ENCODE data around the gene SPATS2L. TPM values are rescaled to one million over a fixed set of nuclear protein-coding genes. Genes with fewer than 3 reads are reported as not detected.
A peak's percentile ranks its signal among the peaks of the same experiment; 100 is the strongest.

Gene SPATS2L
- total and polyA plus RNA-seq, 2 of the 13 experiments (the other 11 are each of a cell fraction or from before 2014, with no cell fraction given): 154 to 212 TPM

- 0 out of 2 replicates have a peak, but pooled peaks have one; percentile 43 for TF ChIP-seq ZNF761 (CRISPR knock-in tag; conservative IDR thresholded peaks at IDR 0.05)
- 0 out of 2 replicates have a peak, but pooled peaks have one; percentile 20 for TF ChIP-seq ZFY (CRISPR knock-in tag; IDR thresholded peaks at IDR 0.05)
- 0 out of 2 replicates have a peak, but pooled peaks have one; percentile 2 for TF ChIP-seq MIER2 (CRISPR knock-in tag; IDR thresholded peaks at IDR 0.05)
- TF ChIP-seq HDAC6 (IDR thresholded peaks at IDR 0.05; ENCODE audit: low read depth, low read length): 0 out of 2 replicates have a peak, but pooled peaks have one; percentile 49
- no peak for TF ChIP-seq ZHX1 (CRISPR knock-in tag; IDR thresholded peaks at IDR 0.05; ENCODE audit: low read depth)
- TF ChIP-seq ZNF775 (CRISPR knock-in tag; IDR thresholded peaks at IDR 0.05; ENCODE audit: borderline replicate concordance): 0 out of 2 replicates have a peak, but pooled peaks have one; percentile 40
Observed at GRCh38 chr2:200406379-200406778, 99.9 kb downstream of the SPATS2L start (continued).

- 96% methylated on average over 19 of the region's 19 CpGs for WGBS (ENCODE audit: low lambda C conversion rate)
- BruUV-seq (replicated peaks): no TSS peak
- peak; percentile 52 for DNase-seq (ENCODE audit: low spot score)
- intact Hi-C loops (cut with micrococcal nuclease; ENCODE audit: unreplicated experiment): loop anchor here (10.0 kb wide), 2 partner anchors 354 to 424 kb away; no protein-coding TSS in a partner anchor
- no peak for FAIRE-seq
- peaks cover 76% of the 10 kb centered on the region for H3K4me1 ChIP-seq (ENCODE audit: insufficient read depth, low read length)
- ATAC-seq: no peak
- no peak overlapping the region for H3K9ac ChIP-seq (ENCODE audit: insufficient read depth, low read depth, low read length)
- H3K79me2 ChIP-seq (ENCODE audit: insufficient read depth, low read length): peaks cover 52% of the 10 kb centered on the region
- peak overlapping the region; percentile 98 for H3K27ac ChIP-seq (ENCODE audit: extremely low read length, insufficient read depth, low read length)
- peaks cover 16 to 42% of the 10 kb centered on the region in 2 experiments for H3K36me3 ChIP-seq (replicated peaks in 1 of 2; ENCODE audit: control insufficient read depth in 1 of 2, insufficient read depth in 2 of 2, low read length in 2 of 2)
- no peaks in the 10 kb centered on the region for H4K20me1 ChIP-seq (ENCODE audit: insufficient read depth, low read length)
- in situ Hi-C loops (cut with HindIII; ENCODE audit: extremely low pct_ligation_motif_present, low pct_unique_long_range_greater_than_20kb): loop anchor here (5.0 to 10.0 kb wide), 2 partner anchors 101 to 184 kb away; partner anchors contain the start of gene SPATS2L
- H3K4me3 ChIP-seq (replicated peaks in 1 of 3; ENCODE audit: insufficient read depth in 1 of 3, low read depth in 2 of 3, low read length in 3 of 3): no peak overlapping the region
- no peaks in the 10 kb centered on the region for H3K27me3 ChIP-seq (ENCODE audit: control insufficient read depth in 1 of 2, insufficient read depth in 2 of 2, low read length in 2 of 2)
- H3K9me3 ChIP-seq (ENCODE audit: low read length): no peaks in the 10 kb centered on the region
- POLR2A ChIA-PET: interaction anchor here (1.2 kb wide), 2 partner anchors 99 to 104 kb away, joined by 3 read pairs; no protein-coding TSS in a partner anchor
- H2AFZ ChIP-seq (ENCODE audit: low read length): no peak overlapping the region
- no peak overlapping the region for H3K4me2 ChIP-seq (ENCODE audit: low read depth, low read length)
- CTCF ChIA-PET (ENCODE audit: low intra/inter-chr PET ratio, low total read pairs): no interaction called here
- TF ChIP-seq ZNF180 (CRISPR knock-in tag; IDR thresholded peaks at IDR 0.05; ENCODE audit: borderline replicate concordance, low read depth) (no peak), SAP130 (CRISPR knock-in tag; IDR thresholded peaks at IDR 0.05; ENCODE audit: low read depth) (0 out of 2 replicates have a peak, but pooled peaks have one; percentile 19), ZBTB33 (CRISPR knock-in tag; IDR thresholded peaks at IDR 0.05) (peak; percentile 93), IRF9 (CRISPR knock-in tag; IDR thresholded peaks at IDR 0.05; ENCODE audit: borderline replicate concordance) (no peak), ZNF18 (CRISPR knock-in tag; IDR thresholded peaks at IDR 0.05; ENCODE audit: insufficient replicate concordance) (no peak), ZMYM3 (CRISPR knock-in tag; IDR thresholded peaks at IDR 0.05) (no peak), ZNF7 (CRISPR knock-in tag; IDR thresholded peaks at IDR 0.05) (0 out of 2 replicates have a peak, but pooled peaks have one; percentile 34)
Observed at GRCh38 chr2:200408428-200409316, 102.2 kb downstream of the SPATS2L start.
